GM12801 (cell line): ENCODE data around the gene CFAP161.

Experiments used
- CTCF ChIP-seq: IDR thresholded peaks from one replicate; pipeline ENCODE4 v1.5.1; 2011; ENCODE audit warnings: control low read depth; ENCODE audit not compliant: insufficient read length; ENCODE audit errors: extremely low read depth

Gene CFAP161

GRCh38 chr15:81098349-81098748 lies 35.7 kb upstream of the CFAP161 start:
- no peak for TF ChIP-seq CTCF

DNA sequence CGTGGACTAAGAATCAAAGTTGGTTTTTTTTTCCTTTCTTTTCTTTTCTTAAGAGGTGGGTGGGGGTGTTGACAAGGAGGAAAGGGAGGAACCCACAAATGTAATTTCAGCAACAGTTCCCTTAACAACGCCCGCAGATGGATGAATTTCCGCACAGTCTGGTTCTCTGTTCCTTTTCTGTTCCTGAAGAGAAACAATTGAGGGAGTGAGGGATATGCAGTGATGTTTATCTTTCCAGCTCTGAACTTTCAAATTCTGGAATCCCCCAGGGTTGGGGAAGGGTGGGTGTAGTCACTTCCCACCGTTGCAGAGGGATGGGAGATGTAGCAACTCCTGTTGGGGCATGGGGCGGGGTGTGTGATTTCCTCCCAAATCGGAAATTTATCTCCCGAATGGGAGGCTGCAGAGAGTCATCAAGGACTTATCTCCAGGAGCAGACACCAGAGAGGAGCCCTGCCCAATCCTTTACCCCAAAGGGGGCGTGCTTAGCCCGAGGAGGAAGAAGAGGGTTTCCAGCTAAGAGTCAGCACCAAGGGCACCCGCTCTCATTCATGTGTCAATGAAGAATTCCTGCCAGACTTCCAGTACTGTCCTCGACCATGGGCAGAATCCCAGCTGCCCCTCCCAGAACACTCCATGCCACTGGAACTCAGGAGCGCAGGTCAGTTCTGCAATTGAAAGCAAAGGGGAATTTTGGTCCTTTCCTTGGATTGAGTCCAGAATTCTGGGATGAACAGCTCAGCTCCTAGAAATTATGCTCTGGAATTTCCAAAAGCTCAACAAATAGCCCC lies 35.0 kb upstream of the CFAP161 start:
- no peak for TF ChIP-seq CTCF

- TF ChIP-seq CTCF = no peak
These were observed 31.9 kb upstream of the CFAP161 start for GRCh38 chr15:81101894-81102815.

DNA sequence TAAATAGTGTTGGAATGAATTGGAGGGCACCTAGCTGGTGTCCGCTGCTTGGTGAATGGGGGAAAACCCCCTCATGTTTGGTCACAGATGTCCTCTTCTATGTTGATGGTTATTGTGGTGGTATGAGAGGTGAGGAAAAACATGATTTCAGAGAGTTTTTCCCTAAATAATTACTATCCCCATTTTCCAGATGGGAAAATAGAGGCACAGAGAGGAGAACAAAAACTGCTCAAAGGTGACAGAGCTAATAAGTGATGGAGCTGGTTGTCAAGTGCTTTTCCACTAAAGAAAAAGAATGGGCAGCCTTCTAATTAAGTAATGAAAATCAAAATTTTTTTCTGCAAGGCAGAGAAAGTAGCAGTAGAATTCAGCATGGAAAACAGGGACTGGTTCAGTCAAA lies 30.2 kb upstream of the CFAP161 start:
- TF ChIP-seq CTCF = no peak

DNA sequence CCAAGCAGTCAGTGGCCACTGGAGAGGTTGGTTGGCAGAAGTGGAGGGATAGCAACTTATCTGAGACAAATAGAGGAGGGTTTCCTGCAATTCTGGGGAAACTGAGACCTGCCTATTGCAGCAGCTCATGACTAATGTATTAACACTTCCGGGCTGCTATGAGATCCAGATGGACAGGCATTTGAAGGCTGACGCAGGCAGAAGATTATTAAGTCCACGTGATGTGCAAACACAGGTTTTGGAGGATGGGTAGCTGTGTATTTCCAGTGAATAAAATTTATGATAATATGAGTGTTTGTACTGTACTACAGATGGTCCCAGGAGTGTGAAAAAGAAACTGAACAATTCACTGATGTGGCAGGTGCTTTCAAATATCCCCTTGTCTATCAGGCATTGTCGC lies 28.5 kb upstream of the CFAP161 start:
- no peak for TF ChIP-seq CTCF

GRCh38 chr15:81106560-81106959 lies 27.5 kb upstream of the CFAP161 start:
- TF ChIP-seq CTCF = no peak

GRCh38 chr15:81107889-81108288 lies 26.2 kb upstream of the CFAP161 start:
- TF ChIP-seq CTCF = no peak
